Measurements from ENCODE around the gene PHLPP1. TPM values are rescaled to one million over a fixed set of nuclear protein-coding genes. Genes with fewer than 3 reads are reported as not detected.

The PHLPP1 gene
- total RNA-seq, 5 donors from 2014 or later (not counting 1 experiment from before 2014, with no cell fraction given), result 6.9 to 11.5 (median 7.4) TPM

DNA sequence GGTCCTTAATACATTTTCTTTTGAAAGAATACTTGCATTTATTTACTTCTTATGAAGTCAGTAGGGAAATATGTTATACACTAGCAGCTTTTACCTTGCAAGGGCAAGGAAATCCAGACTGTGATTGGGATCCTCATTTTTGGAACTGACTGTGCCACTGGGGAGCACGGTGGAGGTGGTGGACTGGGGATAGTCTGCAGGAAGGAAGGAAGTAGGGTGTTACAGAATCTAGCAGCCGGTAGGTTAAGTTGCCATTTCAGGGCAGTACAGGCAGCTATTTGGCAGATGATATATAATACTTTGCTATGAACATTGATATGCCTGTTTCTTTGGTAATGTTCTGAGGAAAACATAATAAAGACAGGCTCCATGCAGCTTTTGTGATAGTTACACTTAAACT is 238.3 kb downstream of the PHLPP1 start:
- Mint-ChIP-seq H3K9me3 (no peaks in the 10 kb centered on the region), H3K4me3 (peak overlapping the region in 1 of 3 donors; percentile 12), H3K27ac (no peak overlapping the region), H3K4me1 (peaks cover 8 to 20% (median 13%) of the 10 kb centered on the region in 3 donors), H3K27me3 (no peaks in the 10 kb centered on the region), H3K36me3 (peaks cover 8% of the 10 kb centered on the region)
- ATAC-seq (replicated peaks in 1 of 4) (no peak), DNase-seq (no peak)
- ChIA-PET POLR2A (interaction anchor here in 1 of 2 donors (0.6 kb wide), 1 partner anchor 325 kb away, joined by 3 read pairs; no protein-coding TSS in a partner anchor), CTCF (interaction anchor here in 1 of 2 donors (0.6 to 0.7 kb wide), 2 partner anchors 26 to 95 kb away, joined by 3 to 4 read pairs; no protein-coding TSS in a partner anchor)
- Histone ChIP-seq H3K9me3 (no peaks in the 10 kb centered on the region), H3K4me1 (ENCODE audit: control insufficient read depth in 1 of 2, extremely low read depth in 1 of 2, insufficient read depth in 2 of 2, low read length in 2 of 2) (peaks cover 3 to 20% of the 10 kb centered on the region in 2 experiments), H3K36me3 (ENCODE audit: control insufficient read depth in 2 of 2, extremely low read depth in 1 of 2, insufficient read depth in 1 of 2, low read length in 1 of 2) (no peaks in the 10 kb centered on the region), H3K4me3 (ENCODE audit: control insufficient read depth in 1 of 2, extremely low read depth in 1 of 2, low read length in 1 of 2) (no peak overlapping the region), H3K27me3 (replicated peaks in 1 of 2; ENCODE audit: control insufficient read depth in 2 of 2, extremely low read depth in 1 of 2, insufficient read depth in 2 of 2, low read length in 1 of 2) (no peaks in the 10 kb centered on the region), H3K27ac (ENCODE audit: low read length) (no peak overlapping the region)
- 18% methylated on average over 1 of the region's 2 CpGs for WGBS (ENCODE audit: insufficient coverage)

DNA sequence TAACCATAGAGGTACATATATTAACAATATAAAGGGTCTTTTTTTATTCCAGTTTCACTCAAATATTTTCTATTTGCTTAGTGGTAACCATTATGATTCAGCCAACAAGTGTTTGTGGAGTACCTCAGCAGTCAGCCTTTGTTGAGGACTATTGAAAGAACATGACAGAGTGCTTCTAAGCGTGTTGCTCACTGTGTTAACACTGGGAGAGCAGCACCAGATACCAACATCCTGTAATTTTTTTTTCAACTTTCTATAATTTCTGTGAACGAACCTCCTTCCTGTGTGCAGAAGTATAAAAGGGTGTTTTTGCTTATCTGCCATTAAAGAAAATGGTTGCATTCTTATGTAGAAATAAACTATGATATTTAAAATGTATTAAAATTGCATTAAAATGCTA is 239.0 kb downstream of the PHLPP1 start:
- ATAC-seq (replicated peaks in 1 of 4), result peak in 3 of 4 experiments; percentile 50 to 84 (median 57)
- CTCF ChIA-PET, result no interaction called here

DNA sequence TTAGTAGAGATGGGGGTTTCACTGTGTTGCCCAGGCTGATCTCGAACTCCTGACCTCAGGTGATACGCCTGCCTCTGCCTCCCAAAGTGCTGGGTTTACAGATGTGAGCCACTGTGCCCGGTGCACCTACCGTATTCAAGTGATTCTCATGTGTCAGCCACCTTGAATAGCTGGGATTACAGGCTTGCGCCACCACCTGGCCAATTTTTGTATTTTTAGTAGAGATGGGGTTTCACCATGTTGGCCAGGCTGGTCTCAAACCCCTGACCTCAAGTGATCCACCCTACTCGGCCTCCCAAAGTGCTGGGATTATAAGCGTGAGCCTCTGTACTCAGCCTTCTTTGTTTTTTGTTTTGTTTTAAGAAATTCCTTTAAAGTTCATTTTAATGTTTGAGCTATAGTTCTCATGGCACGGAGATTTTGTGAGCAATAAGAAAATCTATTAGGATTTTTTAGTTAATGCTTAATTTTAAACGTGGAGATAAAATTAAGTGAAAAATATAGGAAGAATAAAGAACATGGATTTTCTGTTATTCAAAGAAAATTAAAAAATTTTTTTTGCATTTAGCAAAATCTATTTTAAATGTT is 242.6 kb downstream of the PHLPP1 start:
- ChIA-PET CTCF (interaction anchor here (0.7 to 1.9 kb wide), 7 partner anchors 10 to 371 kb away, joined by 3 to 15 read pairs (median 3); partner anchors contain the start of gene PHLPP1 (in 1 of the 2)), POLR2A (no interaction called here)
- ATAC-seq (replicated peaks in 1 of 4), result peak in 1 of 4 experiments; percentile 57
- Histone ChIP-seq H3K4me3 (ENCODE audit: control insufficient read depth in 1 of 2, extremely low read depth in 1 of 2, low read length in 1 of 2) (no peak overlapping the region), H3K9me3 (no peaks in the 10 kb centered on the region), H3K4me1 (ENCODE audit: control insufficient read depth in 1 of 2, extremely low read depth in 1 of 2, insufficient read depth in 2 of 2, low read length in 2 of 2) (peaks cover 3 to 20% of the 10 kb centered on the region in 2 experiments), H3K36me3 (ENCODE audit: control insufficient read depth in 2 of 2, extremely low read depth in 1 of 2, insufficient read depth in 1 of 2, low read length in 1 of 2) (no peaks in the 10 kb centered on the region), H3K27ac (ENCODE audit: low read length) (no peak overlapping the region), H3K27me3 (replicated peaks in 1 of 2; ENCODE audit: control insufficient read depth in 2 of 2, extremely low read depth in 1 of 2, insufficient read depth in 2 of 2, low read length in 1 of 2) (no peaks in the 10 kb centered on the region)
- Mint-ChIP-seq H3K4me1 (peaks cover 8 to 19% (median 12%) of the 10 kb centered on the region in 3 donors), H3K36me3 (no peaks in the 10 kb centered on the region), H3K27me3 (no peaks in the 10 kb centered on the region), H3K9me3 (no peaks in the 10 kb centered on the region), H3K4me3 (no peak overlapping the region), H3K27ac (no peak overlapping the region)
- DNase-seq, result peak in 19 of 35 experiments; percentile 8 to 52 (median 19)
- 83% methylated on average over 2 of the region's 9 CpGs for WGBS (ENCODE audit: insufficient coverage)

More for the DNA sequence above, 239.0 kb downstream of the PHLPP1 start:
- POLR2A ChIA-PET, result interaction anchor here in 1 of 2 donors (0.6 kb wide), 1 partner anchor 324 kb away, joined by 3 read pairs; no protein-coding TSS in a partner anchor
- no peak overlapping the region for H3K27ac Mint-ChIP-seq
- Histone ChIP-seq H3K27ac (ENCODE audit: low read length) (no peak overlapping the region), H3K27me3 (replicated peaks in 1 of 2; ENCODE audit: control insufficient read depth in 2 of 2, extremely low read depth in 1 of 2, insufficient read depth in 2 of 2, low read length in 1 of 2) (no peaks in the 10 kb centered on the region), H3K36me3 (ENCODE audit: control insufficient read depth in 2 of 2, extremely low read depth in 1 of 2, insufficient read depth in 1 of 2, low read length in 1 of 2) (no peaks in the 10 kb centered on the region), H3K4me3 (ENCODE audit: control insufficient read depth in 1 of 2, extremely low read depth in 1 of 2, low read length in 1 of 2) (no peak overlapping the region), H3K9me3 (no peaks in the 10 kb centered on the region), H3K4me1 (ENCODE audit: control insufficient read depth in 1 of 2, extremely low read depth in 1 of 2, insufficient read depth in 2 of 2, low read length in 2 of 2) (peaks cover 3 to 20% of the 10 kb centered on the region in 2 experiments)
- H3K4me1 Mint-ChIP-seq, result peaks cover 8 to 20% (median 13%) of the 10 kb centered on the region in 3 donors
- DNase-seq, result peak in 1 of 35 experiments; percentile 20
- no peaks in the 10 kb centered on the region for H3K27me3 Mint-ChIP-seq
- no peak overlapping the region for H3K4me3 Mint-ChIP-seq
- WGBS (ENCODE audit: insufficient coverage), result no CpG with 5 or more reads among the region's 2 CpGs
- peaks cover 7% of the 10 kb centered on the region for H3K36me3 Mint-ChIP-seq
- H3K9me3 Mint-ChIP-seq, result no peaks in the 10 kb centered on the region

GRCh38 chr18:62959481-62959880 is 244.1 kb downstream of the PHLPP1 start:
- Histone ChIP-seq H3K36me3 (ENCODE audit: control insufficient read depth in 2 of 2, extremely low read depth in 1 of 2, insufficient read depth in 1 of 2, low read length in 1 of 2) (no peaks in the 10 kb centered on the region), H3K9me3 (no peaks in the 10 kb centered on the region), H3K27ac (ENCODE audit: low read length) (no peak overlapping the region), H3K4me1 (ENCODE audit: control insufficient read depth in 1 of 2, extremely low read depth in 1 of 2, insufficient read depth in 2 of 2, low read length in 2 of 2) (peaks cover 0 to 8% of the 10 kb centered on the region in 2 experiments), H3K27me3 (replicated peaks in 1 of 2; ENCODE audit: control insufficient read depth in 2 of 2, extremely low read depth in 1 of 2, insufficient read depth in 2 of 2, low read length in 1 of 2) (no peaks in the 10 kb centered on the region), H3K4me3 (ENCODE audit: control insufficient read depth in 1 of 2, extremely low read depth in 1 of 2, low read length in 1 of 2) (no peak overlapping the region)
- DNase-seq (no peak), ATAC-seq (replicated peaks in 1 of 4) (no peak)
- Mint-ChIP-seq H3K9me3 (no peaks in the 10 kb centered on the region), H3K27ac (no peak overlapping the region), H3K4me1 (peaks cover 0 to 5% (median 1%) of the 10 kb centered on the region in 3 donors), H3K4me3 (no peak overlapping the region), H3K27me3 (no peaks in the 10 kb centered on the region), H3K36me3 (no peaks in the 10 kb centered on the region)
- ChIA-PET CTCF (interaction anchor here in 1 of 2 donors (0.7 kb wide), 1 partner anchor 244 kb away, joined by 3 read pairs; the partner anchor contains the start of gene PHLPP1), POLR2A (no interaction called here)
- WGBS (ENCODE audit: insufficient coverage), result 100% methylated on average over 1 of the region's 3 CpGs

GRCh38 chr18:62963507-62963906 is 248.2 kb downstream of the PHLPP1 start:
- H3K27ac Mint-ChIP-seq, result no peak overlapping the region
- no peak overlapping the region for H3K4me3 ChIP-seq (ENCODE audit: control insufficient read depth in 1 of 2, extremely low read depth in 1 of 2, low read length in 1 of 2)
- H3K4me1 ChIP-seq (ENCODE audit: control insufficient read depth in 1 of 2, extremely low read depth in 1 of 2, insufficient read depth in 2 of 2, low read length in 2 of 2), result no peaks in the 10 kb centered on the region
- H3K9me3 Mint-ChIP-seq, result no peaks in the 10 kb centered on the region
- ChIA-PET CTCF (interaction anchor here (0.5 to 0.6 kb wide), 2 partner anchors 246 to 475 kb away, joined by 5 to 7 read pairs; no protein-coding TSS in a partner anchor), POLR2A (no interaction called here)
- H3K36me3 ChIP-seq (ENCODE audit: control insufficient read depth in 2 of 2, extremely low read depth in 1 of 2, insufficient read depth in 1 of 2, low read length in 1 of 2), result no peaks in the 10 kb centered on the region
- WGBS (ENCODE audit: insufficient coverage), result no CpG with 5 or more reads among the region's 3 CpGs
- no peak for DNase-seq
- no peak for ATAC-seq (replicated peaks in 1 of 4)
- no peaks in the 10 kb centered on the region for H3K27me3 Mint-ChIP-seq
- H3K9me3 ChIP-seq, result no peaks in the 10 kb centered on the region
- H3K36me3 Mint-ChIP-seq, result no peaks in the 10 kb centered on the region
- H3K27me3 ChIP-seq (replicated peaks in 1 of 2; ENCODE audit: control insufficient read depth in 2 of 2, extremely low read depth in 1 of 2, insufficient read depth in 2 of 2, low read length in 1 of 2), result no peaks in the 10 kb centered on the region
- H3K27ac ChIP-seq (ENCODE audit: low read length), result no peak overlapping the region
- H3K4me1 Mint-ChIP-seq, result no peaks in the 10 kb centered on the region
- no peak overlapping the region for H3K4me3 Mint-ChIP-seq

DNA sequence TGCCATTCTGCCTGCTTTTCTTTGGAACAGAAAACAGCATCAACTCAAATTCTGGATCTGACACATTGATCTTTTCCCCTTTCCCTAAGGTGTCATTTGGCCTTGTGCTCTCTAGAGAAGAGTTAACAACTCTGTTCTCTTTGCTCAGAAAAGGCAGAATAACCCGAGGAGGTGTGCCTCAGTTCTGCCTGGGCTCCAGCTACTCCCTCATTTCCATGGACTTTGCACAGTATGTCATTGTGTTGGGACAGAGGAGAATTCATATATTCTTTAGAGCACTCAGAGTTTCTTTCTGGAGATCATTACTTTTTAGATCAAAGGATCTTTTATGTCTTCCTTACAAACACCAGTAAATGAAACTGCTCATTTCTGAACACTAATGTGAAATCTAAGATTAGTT is 249.1 kb downstream of the PHLPP1 start:
- peaks cover 4% of the 10 kb centered on the region for H3K36me3 Mint-ChIP-seq
- H3K27ac Mint-ChIP-seq, result no peak overlapping the region
- Histone ChIP-seq H3K9me3 (no peaks in the 10 kb centered on the region), H3K4me1 (ENCODE audit: control insufficient read depth in 1 of 2, extremely low read depth in 1 of 2, insufficient read depth in 2 of 2, low read length in 2 of 2) (no peaks in the 10 kb centered on the region), H3K27ac (ENCODE audit: low read length) (no peak overlapping the region), H3K4me3 (ENCODE audit: control insufficient read depth in 1 of 2, extremely low read depth in 1 of 2, low read length in 1 of 2) (no peak overlapping the region), H3K36me3 (ENCODE audit: control insufficient read depth in 2 of 2, extremely low read depth in 1 of 2, insufficient read depth in 1 of 2, low read length in 1 of 2) (no peaks in the 10 kb centered on the region), H3K27me3 (replicated peaks in 1 of 2; ENCODE audit: control insufficient read depth in 2 of 2, extremely low read depth in 1 of 2, insufficient read depth in 2 of 2, low read length in 1 of 2) (no peaks in the 10 kb centered on the region)
- no peaks in the 10 kb centered on the region for H3K4me1 Mint-ChIP-seq
- ChIA-PET CTCF (interaction anchor here in 1 of 2 donors (0.5 kb wide), 1 partner anchor 21 kb away, joined by 3 read pairs; no protein-coding TSS in a partner anchor), POLR2A (no interaction called here)
- no peaks in the 10 kb centered on the region for H3K27me3 Mint-ChIP-seq
- H3K9me3 Mint-ChIP-seq, result no peaks in the 10 kb centered on the region
- DNase-seq (no peak), ATAC-seq (replicated peaks in 1 of 4) (no peak)
- no peak overlapping the region for H3K4me3 Mint-ChIP-seq
- no CpG with 5 or more reads among the region's 1 CpG for WGBS (ENCODE audit: insufficient coverage)
